Fibroblast of the aortic adventitia (primary cell): Measurements from ENCODE around the gene NNT. TPM values are rescaled to one million over a fixed set of nuclear protein-coding genes. Genes with fewer than 3 reads are reported as not detected.

Experiments
- DNase-seq: peaks from one replicate; pipeline ENCODE4 v3.0.0-alpha.2; 2010; ENCODE audit warnings: low read depth
- H3K4me3 ChIP-seq: 2 replicates; pipeline ENCODE4 v1.5.1; 2011; ENCODE audit warnings: low read depth, mild to moderate bottlenecking, control low read depth, low read length, moderate library complexity
- CTCF ChIP-seq: IDR thresholded peaks from 2 replicates; pipeline ENCODE4 v1.5.1; 2011; ENCODE audit warnings: mild to moderate bottlenecking, low read length, control low read depth, inconsistent platforms; ENCODE audit not compliant: insufficient read depth
- total RNA-seq: library from RNA; depleted of rRNA; stranded (reverse); fragments of >200 nt; gene quantifications from 2 replicates; pipeline ENCODE4 v1.2.3, GENCODE V29; 2012; ENCODE audit warnings: low replicate concordance

Gene NNT
- total RNA-seq, 1 donor, result 80.3 TPM

- no peak for DNase-seq
- no peak overlapping the region for H3K4me3 ChIP-seq
- no peak for TF ChIP-seq CTCF
Observed at GRCh38 chr5:43750809-43751208, 147.8 kb downstream of the NNT start.

- TF ChIP-seq CTCF, result no peak
- DNase-seq, result no peak
- H3K4me3 ChIP-seq, result no peak overlapping the region
Observed at GRCh38 chr5:43753069-43753468, 150.1 kb downstream of the NNT start.

Other genes starting within 250 kb of the NNT start
- gene CCL28, start 190.8 kb upstream of the NNT start, total RNA-seq, result 5.1 and 5.6 TPM in 2 replicates
- 9.6 and 35.8 TPM in 2 replicates for gene TMEM267, start 119.3 kb upstream of the NNT start, total RNA-seq
- gene C5orf34, start 88.0 kb upstream of the NNT start, total RNA-seq, result 2.2 and 10.4 TPM in 2 replicates
- 81.2 and 113 TPM in 2 replicates for gene PAIP1, start 46.1 kb upstream of the NNT start, total RNA-seq